CD4-positive, alpha-beta memory T cell (primary cell): ENCODE results near the gene PTCD1. TPM values are rescaled to one million over a fixed set of nuclear protein-coding genes. Genes with fewer than 3 reads are reported as not detected.

Experiments used
- CTCF ChIA-PET: fragments of 350-600 bp; sonication (Branson Sonifier 250); formaldehyde crosslinking; loops from one replicate; lab custom pipeline; 2021; ENCODE audit warnings: inconsistent platforms; ENCODE audit not compliant: partially characterized antibody; lab: Charles Lee
- POLR2A ChIA-PET: fragments of 350-600 bp; sonication (Branson Sonifier 250); formaldehyde crosslinking; loops from one replicate; lab custom pipeline; 2021; ENCODE audit not compliant: partially characterized antibody; lab: Charles Lee
- DNase-seq, 5 donors: peaks; one replicate each; pipeline versions ENCODE4 v3.0.0 to v3.0.0-alpha.2; 2020 to 2022; ENCODE audit warnings: mixed read lengths in 1 of 5
- H3K27ac ChIP-seq: one replicate; pipeline ENCODE4 v1.7.0; 2013; ENCODE audit warnings: low read depth, low read length
- H3K27me3 ChIP-seq: 2 replicates; pipeline ENCODE4 v1.7.0; 2013; ENCODE audit warnings: mild to moderate bottlenecking, low read length, moderate library complexity; ENCODE audit not compliant: insufficient read depth
- H3K36me3 ChIP-seq: 2 replicates; pipeline ENCODE4 v1.7.0; 2013; ENCODE audit warnings: mild to moderate bottlenecking, low read length, moderate library complexity; ENCODE audit not compliant: insufficient read depth
- H3K4me1 ChIP-seq: 2 replicates; pipeline ENCODE4 v1.7.0; 2013; ENCODE audit warnings: mild to moderate bottlenecking, low read length, moderate library complexity; ENCODE audit not compliant: insufficient read depth
- H3K4me3 ChIP-seq, 2 donors: one replicate each; pipeline ENCODE4 v1.7.0; 2013; ENCODE audit warnings: low read length in 2 of 2, mild to moderate bottlenecking in 1 of 2
- H3K9me3 ChIP-seq, 2 donors: one replicate each; pipeline ENCODE4 v1.7.0; 2013; ENCODE audit warnings: low read length in 2 of 2, control low read depth in 1 of 2; ENCODE audit not compliant: control insufficient read depth in 1 of 2
- H3K27ac Mint-ChIP-seq, 7 donors: one replicate each; pipeline ENCODE4 v1.8.0; 2020 to 2021; ENCODE audit warnings: mixed read lengths in 7 of 7, mild to moderate bottlenecking in 6 of 7, inconsistent platforms in 3 of 7, moderate library complexity in 3 of 7
- H3K27me3 Mint-ChIP-seq, 2 donors: one replicate each; pipeline ENCODE4 v1.8.0; 2020 to 2021; ENCODE audit warnings: mixed read lengths in 2 of 2
- H3K36me3 Mint-ChIP-seq, 2 donors: one replicate each; pipeline ENCODE4 v1.8.0; 2020 to 2021; ENCODE audit warnings: mixed read lengths in 2 of 2, inconsistent platforms in 1 of 2, mild to moderate bottlenecking in 1 of 2
- H3K4me1 Mint-ChIP-seq, 4 donors: one replicate each; pipeline ENCODE4 v1.8.0; 2020 to 2021; ENCODE audit warnings: mixed read lengths in 4 of 4, mild to moderate bottlenecking in 1 of 4
- H3K4me3 Mint-ChIP-seq, 8 donors: one replicate each; pipeline ENCODE4 v1.8.0; 2020 to 2021; ENCODE audit warnings: mixed read lengths in 8 of 8, mild to moderate bottlenecking in 7 of 8, moderate library complexity in 6 of 8, inconsistent platforms in 3 of 8
- H3K9me3 Mint-ChIP-seq, 8 donors: one replicate each; pipeline ENCODE4 v1.8.0; 2020 to 2021; ENCODE audit warnings: mixed read lengths in 8 of 8, mild to moderate bottlenecking in 5 of 8, inconsistent platforms in 3 of 8, moderate library complexity in 1 of 8
- intact Hi-C: fragments of 100-400 bp; cut with micrococcal nuclease; formaldehyde crosslinking; loops from one replicate; pipeline ENCODE4 v1.15.1; 2023
- polyA plus RNA-seq, 2 donors: library from polyadenylated mRNA; unstranded; fragments of 300-500 nt; fragmentation: Illumina TruSeq; gene quantifications; one replicate each; pipeline ENCODE4 v1.2.3, GENCODE V29; 2021
- total RNA-seq, 2 experiments: library from RNA; stranded (reverse); gene quantifications; one replicate each; pipeline ENCODE4 v1.2.3, GENCODE V29; 2021

The PTCD1 gene
- total RNA-seq, result 1 to 10 TPM; 7.4 to 7.7 TPM
- 1 to 10 TPM in 1 of 2 donors, under 1 TPM in 1; 1.00 to 4.0 TPM for polyA plus RNA-seq

DNA sequence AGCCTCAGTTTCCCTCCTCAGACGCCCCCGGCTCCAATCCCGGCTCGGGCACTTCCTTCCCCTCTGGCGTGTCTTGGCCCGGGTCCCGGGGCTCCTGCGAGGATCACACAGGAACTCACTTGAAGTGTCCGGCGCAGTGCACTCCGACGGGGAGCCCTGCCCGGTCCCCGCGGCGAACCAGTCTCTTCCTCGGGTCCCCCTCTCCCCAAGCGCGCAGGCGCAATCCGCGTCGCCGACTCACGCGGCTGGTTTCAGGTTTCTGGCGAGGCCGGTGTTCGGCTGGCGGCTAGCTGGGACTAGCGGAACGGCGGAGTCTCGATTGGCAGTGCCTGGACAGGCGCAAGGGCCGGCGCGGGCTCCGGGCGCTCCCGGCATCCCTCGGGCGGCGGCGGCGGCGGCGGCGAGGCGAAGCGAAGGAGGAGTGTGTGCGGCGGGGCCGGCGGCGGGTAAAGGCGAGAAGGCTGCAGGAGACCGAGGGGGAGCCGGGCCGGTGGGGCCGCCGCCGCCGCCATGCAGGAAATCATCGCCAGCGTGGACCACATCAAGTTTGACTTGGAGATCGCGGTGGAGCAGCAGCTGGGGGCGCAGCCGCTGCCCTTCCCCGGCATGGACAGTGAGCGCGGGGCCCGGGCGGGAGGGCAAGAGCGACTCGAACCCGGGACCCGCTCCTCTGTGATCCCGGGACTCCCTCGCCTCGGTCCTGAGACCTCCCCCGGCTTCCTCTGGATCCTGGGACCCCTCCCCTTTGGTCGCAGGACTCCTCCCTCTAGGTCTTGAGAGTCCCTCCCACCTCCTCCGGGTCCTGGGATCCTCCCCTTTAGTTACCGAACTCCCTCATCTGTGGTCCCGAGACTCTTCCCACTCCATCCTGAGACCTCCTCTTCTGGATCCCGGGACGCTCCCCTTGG lies at the start of gene PTCD1, which contains the start of gene CPSF4:
TSS of gene PTCD1 (minus strand) at position 226 of the 908 bp plus-strand sequence. CDS start 3,556 bp downstream, outside the sequence.
TSS of gene CPSF4 (plus strand) at position 371 of the 908 bp plus-strand sequence. CDS start at position 511, 140 bp downstream.
- ChIA-PET CTCF (interaction anchor here (0.8 to 1.5 kb wide), 3 partner anchors 25 to 30 kb away, joined by 4 to 6 read pairs (median 5); partner anchors contain the start of genes ATP5MF, BUD31 and PDAP1), POLR2A (interaction anchor here (0.7 to 3.1 kb wide), 14 partner anchors 9 to 120 kb away, joined by 3 to 25 read pairs (median 4); partner anchors contain the start of genes ATP5MF, BUD31, PDAP1 and ZKSCAN5)
- Histone ChIP-seq H3K4me1 (peaks cover 17% of the 10 kb centered on the region), H3K9me3 (no peaks in the 10 kb centered on the region), H3K27me3 (no peaks in the 10 kb centered on the region), H3K4me3 (peak within 1 kb of the TSS; percentile 77 to 93), H3K27ac (peak within 1 kb of the TSS; percentile 61), H3K36me3 (no peaks in the 10 kb centered on the region)
- H3K9me3 Mint-ChIP-seq, result no peaks in the 10 kb centered on the region
- H3K4me1 Mint-ChIP-seq, result peaks cover 15 to 40% (median 30%) of the 10 kb centered on the region in 4 donors
- H3K27me3 Mint-ChIP-seq, result no peaks in the 10 kb centered on the region
- intact Hi-C loops, result loop anchor here (1.0 to 2.0 kb wide), 4 partner anchors 30 to 65 kb away; partner anchors contain the start of genes ARPC1B, ZKSCAN5 and ZNF789
- peak within 1 kb of the TSS; percentile 91 to 96 (median 95) for H3K27ac Mint-ChIP-seq
- H3K36me3 Mint-ChIP-seq, result peaks cover 0 to 26% of the 10 kb centered on the region in 2 donors
- peak within 1 kb of the TSS; percentile 95 to 98 (median 97) for H3K4me3 Mint-ChIP-seq
- DNase-seq, result peak; percentile 84 to 87 (median 84)

GRCh38 chr7:99485094-99485493 lies 46.5 kb upstream of the PTCD1 start:
- CTCF ChIA-PET, result no interaction called here
- Histone ChIP-seq H3K27me3 (no peaks in the 10 kb centered on the region), H3K27ac (no peak overlapping the region), H3K4me3 (no peak overlapping the region), H3K9me3 (no peaks in the 10 kb centered on the region), H3K4me1 (no peaks in the 10 kb centered on the region), H3K36me3 (peaks cover 12% of the 10 kb centered on the region)
- Mint-ChIP-seq H3K4me3 (no peak overlapping the region), H3K27me3 (no peaks in the 10 kb centered on the region), H3K27ac (no peak overlapping the region), H3K36me3 (peaks cover 16 to 42% of the 10 kb centered on the region in 2 donors), H3K4me1 (peaks cover 0 to 3% (median under 1%) of the 10 kb centered on the region in 4 donors), H3K9me3 (no peaks in the 10 kb centered on the region)
- intact Hi-C loops, result no loop called here
- POLR2A ChIA-PET, result interaction anchor here (1.1 to 1.5 kb wide), 2 partner anchors 12 to 15 kb away, joined by 3 to 5 read pairs; partner anchors contain the start of gene ZNF394
- no peak for DNase-seq

DNA sequence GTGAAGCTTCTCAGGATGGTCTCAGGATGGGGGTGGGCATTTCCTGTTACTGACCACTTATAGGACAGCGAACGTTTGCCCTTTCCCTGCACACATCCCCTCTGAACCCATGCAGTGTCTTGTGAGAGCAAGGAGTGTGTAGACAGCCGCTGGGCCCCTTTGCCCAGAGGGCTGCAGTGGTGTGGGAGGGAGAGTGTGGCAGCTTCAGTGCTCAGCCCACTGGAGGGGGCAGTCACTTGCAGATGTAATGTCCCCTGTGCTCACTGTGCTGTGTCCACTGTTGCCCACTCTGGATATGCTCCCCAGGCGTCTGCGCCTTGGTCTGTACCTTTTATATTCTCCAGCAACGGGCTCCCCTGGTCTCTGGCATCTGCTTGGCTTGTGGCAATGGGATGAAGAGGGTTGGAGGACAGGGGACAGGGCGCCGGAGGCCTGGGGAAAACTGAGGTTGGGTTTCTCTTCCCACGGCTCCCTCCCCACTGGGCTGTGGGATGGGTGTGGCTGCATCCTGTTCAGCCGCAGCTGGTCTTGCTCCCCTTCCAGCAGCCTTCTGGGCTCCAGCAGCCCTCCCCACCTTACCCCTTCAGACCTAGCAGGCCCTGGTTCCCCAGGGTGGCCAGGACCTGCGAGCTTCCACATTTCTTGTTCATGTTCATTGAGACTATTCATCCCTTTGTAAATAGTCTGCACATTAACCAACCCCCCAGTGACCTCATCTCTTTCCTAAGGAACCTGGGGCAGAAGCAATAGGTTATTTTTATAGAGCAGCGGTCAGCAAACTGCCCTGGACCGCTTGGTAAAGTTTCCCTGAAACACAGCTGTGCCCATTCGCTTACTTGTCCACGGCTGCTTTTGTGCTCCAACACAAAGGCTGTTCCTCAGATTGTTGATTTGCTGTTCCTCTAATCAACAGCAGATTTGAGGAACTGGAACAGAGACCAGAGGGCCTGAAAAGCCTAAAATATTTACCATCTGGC lies 40.2 kb upstream of the PTCD1 start:
- H3K9me3 Mint-ChIP-seq, result no peaks in the 10 kb centered on the region
- peaks cover 7 to 25% of the 10 kb centered on the region in 2 donors for H3K36me3 Mint-ChIP-seq
- Histone ChIP-seq H3K4me1 (peaks cover 26% of the 10 kb centered on the region), H3K36me3 (peaks cover under 1% of the 10 kb centered on the region), H3K4me3 (no peak overlapping the region), H3K27ac (peak overlapping the region; percentile 29), H3K27me3 (no peaks in the 10 kb centered on the region), H3K9me3 (no peaks in the 10 kb centered on the region)
- no peaks in the 10 kb centered on the region for H3K27me3 Mint-ChIP-seq
- no peak for DNase-seq
- CTCF ChIA-PET, result no interaction called here
- intact Hi-C loops, result no loop called here
- peaks cover 18 to 48% (median 32%) of the 10 kb centered on the region in 4 donors for H3K4me1 Mint-ChIP-seq
- H3K27ac Mint-ChIP-seq, result peak overlapping the region; percentile 67 to 86 (median 85)
- POLR2A ChIA-PET, result interaction anchor here (1.3 to 2.0 kb wide), 4 partner anchors 9 to 80 kb away, joined by 3 to 6 read pairs (median 4); partner anchors contain the start of genes ZNF394 and ZNF655
- peak overlapping the region in 7 of 8 donors; percentile 32 to 75 (median 65) for H3K4me3 Mint-ChIP-seq

DNA sequence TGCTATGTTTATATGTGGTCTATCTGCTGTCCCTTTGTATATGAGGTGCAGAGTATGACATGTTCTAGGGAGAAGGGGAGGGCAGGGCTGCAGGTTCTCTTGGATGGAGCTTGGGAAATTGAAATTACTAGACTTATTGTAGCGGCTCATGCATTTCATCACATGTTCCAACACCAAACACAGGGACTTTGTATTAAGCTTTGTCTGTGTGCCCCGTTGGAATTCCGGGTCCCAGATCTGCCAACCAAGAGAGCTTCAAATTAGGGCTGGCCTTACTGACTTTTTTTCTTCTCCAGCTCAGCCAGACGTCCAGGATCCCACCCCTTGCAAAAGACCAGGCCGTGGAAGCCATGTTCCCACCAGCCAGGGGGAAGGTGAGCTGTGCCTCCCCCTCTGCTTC lies 37.5 kb upstream of the PTCD1 start:
- no peak overlapping the region for H3K4me3 Mint-ChIP-seq
- ChIA-PET POLR2A (interaction anchor here (0.9 to 1.9 kb wide), 4 partner anchors 22 to 101 kb away, joined by 4 to 11 read pairs (median 4); partner anchors contain the start of genes ARPC1B and ZNF394), CTCF (interaction anchor here (1.1 kb wide), 1 partner anchor 22 kb away, joined by 3 read pairs; no protein-coding TSS in a partner anchor)
- Histone ChIP-seq H3K4me1 (peaks cover 34% of the 10 kb centered on the region), H3K9me3 (no peaks in the 10 kb centered on the region), H3K27me3 (no peaks in the 10 kb centered on the region), H3K4me3 (no peak overlapping the region), H3K27ac (no peak overlapping the region), H3K36me3 (no peaks in the 10 kb centered on the region)
- peaks cover 5 to 20% of the 10 kb centered on the region in 2 donors for H3K36me3 Mint-ChIP-seq
- intact Hi-C loops, result no loop called here
- H3K4me1 Mint-ChIP-seq, result peaks cover 28 to 66% (median 46%) of the 10 kb centered on the region in 4 donors
- H3K9me3 Mint-ChIP-seq, result no peaks in the 10 kb centered on the region
- peak overlapping the region in 1 of 7 donors; percentile 9 for H3K27ac Mint-ChIP-seq
- DNase-seq, result no peak
- no peaks in the 10 kb centered on the region for H3K27me3 Mint-ChIP-seq

DNA sequence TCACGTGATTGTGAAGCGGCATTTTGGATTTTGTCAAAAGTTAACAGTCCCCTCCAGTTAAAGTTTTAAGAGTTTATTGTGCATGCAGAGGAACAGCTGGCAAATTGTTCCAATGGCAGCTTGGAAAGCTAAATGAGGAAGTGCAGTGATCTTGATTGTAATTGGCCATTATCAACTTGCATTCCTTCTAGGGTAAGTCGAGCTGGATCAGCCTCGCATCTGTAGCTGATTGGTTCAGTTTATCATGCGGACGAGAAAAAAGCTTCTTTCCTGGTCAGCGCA lies 34.7 kb upstream of the PTCD1 start:
- peak overlapping the region; percentile 92 to 99 (median 96) for H3K4me3 Mint-ChIP-seq
- intact Hi-C loops, result loop anchor here (2.0 to 5.0 kb wide), 5 partner anchors 34 to 629 kb away; partner anchors contain the start of genes AP4M1, BUD31, CPSF4 and MCM7
- H3K36me3 Mint-ChIP-seq, result peaks cover 5 to 9% of the 10 kb centered on the region in 2 donors
- H3K9me3 Mint-ChIP-seq, result no peaks in the 10 kb centered on the region
- peak in 2 of 5 donors; percentile 10 to 20 for DNase-seq
- peaks cover 20% of the 10 kb centered on the region for H3K4me1 ChIP-seq
- H3K4me3 ChIP-seq, result peak overlapping the region; percentile 72 to 90
- ChIA-PET CTCF (interaction anchor here (0.8 to 1.3 kb wide), 2 partner anchors 24 to 26 kb away, joined by 3 to 4 read pairs; partner anchors contain the start of gene ZNF394), POLR2A (interaction anchor here (0.8 to 2.1 kb wide), 7 partner anchors 12 to 108 kb away, joined by 3 to 25 read pairs (median 4); partner anchors contain the start of genes ZKSCAN5 and ZNF394)
- peak overlapping the region; percentile 80 for H3K27ac ChIP-seq
- H3K27me3 Mint-ChIP-seq, result no peaks in the 10 kb centered on the region
- no peaks in the 10 kb centered on the region for H3K9me3 ChIP-seq
- H3K27ac Mint-ChIP-seq, result peak overlapping the region; percentile 66 to 96 (median 94)
- no peaks in the 10 kb centered on the region for H3K27me3 ChIP-seq
- H3K4me1 Mint-ChIP-seq, result peaks cover 21 to 54% (median 35%) of the 10 kb centered on the region in 4 donors
- no peaks in the 10 kb centered on the region for H3K36me3 ChIP-seq
